ENCODE results near the gene KCNN4.

GRCh38 chr19:43769256-43769655, 11.5 kb downstream of the KCNN4 start:
- TF ChIP-seq GATA3 (IDR thresholded peaks at IDR 0.05; ENCODE audit: low read depth, low read length) = no peak
- no peak for TF ChIP-seq GATA2 (IDR thresholded peaks at IDR 0.05; ENCODE audit: low read depth, low read length)
